GM18951 (cell line): Measurements from ENCODE around the gene ROPN1L.
"Not testable (repeated sequence)": the region's sequence is repeated elsewhere in the genome, so short reads cannot be mapped to it uniquely, and the experiment has no call there.

Experiments used
- POLR2A ChIP-seq: IDR thresholded peaks from 4 replicates; pipeline ENCODE4 v1.6.1; 2011; ENCODE audit warnings: mild to moderate bottlenecking; ENCODE audit not compliant: insufficient read length, insufficient read depth; ENCODE audit errors: extremely low read depth
- in situ Hi-C: fragments of 300-500 bp; cut with MboI; formaldehyde crosslinking; loops from one replicate; pipeline ENCODE4 v1.12.0; 2022; ENCODE audit warnings: low sequenced_read_pairs, mixed read lengths, inconsistent platforms; ENCODE audit not compliant: unreplicated experiment

Gene ROPN1L

DNA sequence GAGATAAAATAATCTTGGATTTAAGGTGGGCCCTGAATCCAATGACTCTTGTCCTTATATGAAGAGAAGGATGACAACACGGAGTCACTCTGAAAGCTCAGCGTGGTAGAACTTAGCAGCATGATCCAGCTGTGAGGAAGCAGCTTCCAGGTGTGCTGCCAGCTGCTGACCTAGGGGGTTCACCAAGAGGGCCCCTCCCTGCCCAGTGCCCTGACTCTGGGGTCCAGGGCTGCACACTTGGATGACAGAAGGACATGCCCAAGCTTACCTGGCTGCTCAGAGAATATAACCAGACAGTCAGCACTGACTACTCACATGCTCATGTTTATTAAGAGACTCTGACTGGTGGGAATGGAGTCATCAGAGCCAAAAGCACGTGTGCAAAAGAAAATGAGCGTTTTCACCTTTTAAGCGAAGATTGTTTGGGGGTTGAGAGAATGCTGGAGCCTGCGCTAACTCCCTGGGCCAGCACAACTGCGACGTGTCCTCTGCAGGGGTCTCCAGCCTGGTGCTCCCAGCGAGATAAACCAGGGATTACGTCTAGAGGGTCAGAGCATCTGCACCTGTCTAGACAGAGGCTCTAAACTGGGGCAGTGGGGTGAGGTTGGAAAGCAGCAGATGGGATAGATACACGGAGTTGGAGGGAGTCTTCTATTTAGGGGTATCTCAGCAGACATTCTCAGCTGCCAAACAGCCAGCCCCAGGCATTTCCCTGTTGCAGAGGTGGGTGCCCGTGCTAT lies 41.3 kb downstream of the ROPN1L start:
- in situ Hi-C loops: no loop called here
- no peak for TF ChIP-seq POLR2A

DNA sequence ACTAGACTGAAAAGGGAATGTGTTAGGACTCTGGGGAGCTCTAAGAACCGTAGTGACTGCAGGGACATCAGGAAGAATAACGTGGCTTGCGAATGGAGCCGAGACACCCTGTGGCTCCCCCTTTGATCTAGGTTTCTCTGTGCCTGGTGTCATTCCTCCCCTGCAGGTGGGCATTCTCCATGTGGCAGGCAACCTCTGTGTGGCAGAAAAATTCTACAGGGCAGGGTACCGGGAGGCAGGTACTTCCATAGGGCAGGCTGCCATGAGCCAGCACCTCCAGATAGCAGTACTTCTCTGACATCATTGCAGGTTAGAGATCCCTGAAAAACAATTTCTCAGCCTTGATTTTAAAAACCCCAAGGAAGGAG lies 43.1 kb downstream of the ROPN1L start:
- in situ Hi-C loops: no loop called here
- no peak for TF ChIP-seq POLR2A

DNA sequence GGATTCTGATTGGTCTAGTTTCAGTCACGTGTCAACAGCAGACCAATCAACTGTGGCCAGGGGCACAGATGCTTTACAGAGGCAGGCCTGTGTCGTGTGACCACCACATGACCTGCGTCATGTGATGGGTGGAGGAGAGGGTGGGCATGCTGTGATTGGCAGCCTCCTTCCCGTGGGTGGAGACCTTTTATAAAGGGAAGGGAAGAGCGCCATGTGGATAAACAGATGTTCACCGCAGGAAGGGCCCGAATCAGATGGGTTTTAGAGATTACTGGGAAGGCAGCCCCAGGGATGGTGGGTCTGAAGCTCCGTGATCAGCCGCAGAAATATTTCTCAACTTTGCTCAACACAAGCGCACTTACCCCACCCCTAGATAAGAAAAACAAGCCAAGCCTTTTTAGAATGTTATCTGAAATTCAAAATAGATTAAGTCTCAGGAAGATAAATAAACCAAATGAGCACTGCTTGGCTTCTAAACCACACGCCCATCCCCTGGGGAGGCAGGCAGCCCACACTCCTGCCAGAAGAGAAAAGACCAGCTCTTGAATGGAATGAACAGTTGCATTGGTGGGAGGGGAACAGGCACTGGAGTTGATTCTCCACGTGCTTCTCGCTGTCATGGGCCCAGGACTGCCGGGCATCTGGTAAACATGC lies 43.6 kb downstream of the ROPN1L start:
- no peak for TF ChIP-seq POLR2A
- in situ Hi-C loops: no loop called here

DNA sequence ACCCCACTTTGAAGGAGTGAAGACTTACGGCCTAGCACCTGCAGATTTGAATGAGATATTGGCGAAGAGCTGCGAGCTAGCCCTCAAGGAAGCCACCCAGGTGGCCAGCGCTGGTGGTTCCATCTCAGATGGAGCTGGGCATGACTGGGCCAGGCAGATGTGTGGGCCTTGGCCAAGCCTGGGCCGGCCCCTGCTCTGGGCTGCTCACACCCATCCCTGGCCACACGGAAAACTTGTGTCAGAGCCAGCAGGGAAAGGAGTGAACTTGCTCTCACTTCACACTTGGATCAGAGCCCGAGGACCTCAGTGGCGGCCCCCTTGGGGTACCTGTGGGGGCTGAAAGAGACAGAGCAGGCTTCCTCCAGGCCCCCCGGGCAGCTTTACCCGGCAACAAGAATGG lies 44.2 kb downstream of the ROPN1L start:
- in situ Hi-C loops: no loop called here
- TF ChIP-seq POLR2A: no peak

DNA sequence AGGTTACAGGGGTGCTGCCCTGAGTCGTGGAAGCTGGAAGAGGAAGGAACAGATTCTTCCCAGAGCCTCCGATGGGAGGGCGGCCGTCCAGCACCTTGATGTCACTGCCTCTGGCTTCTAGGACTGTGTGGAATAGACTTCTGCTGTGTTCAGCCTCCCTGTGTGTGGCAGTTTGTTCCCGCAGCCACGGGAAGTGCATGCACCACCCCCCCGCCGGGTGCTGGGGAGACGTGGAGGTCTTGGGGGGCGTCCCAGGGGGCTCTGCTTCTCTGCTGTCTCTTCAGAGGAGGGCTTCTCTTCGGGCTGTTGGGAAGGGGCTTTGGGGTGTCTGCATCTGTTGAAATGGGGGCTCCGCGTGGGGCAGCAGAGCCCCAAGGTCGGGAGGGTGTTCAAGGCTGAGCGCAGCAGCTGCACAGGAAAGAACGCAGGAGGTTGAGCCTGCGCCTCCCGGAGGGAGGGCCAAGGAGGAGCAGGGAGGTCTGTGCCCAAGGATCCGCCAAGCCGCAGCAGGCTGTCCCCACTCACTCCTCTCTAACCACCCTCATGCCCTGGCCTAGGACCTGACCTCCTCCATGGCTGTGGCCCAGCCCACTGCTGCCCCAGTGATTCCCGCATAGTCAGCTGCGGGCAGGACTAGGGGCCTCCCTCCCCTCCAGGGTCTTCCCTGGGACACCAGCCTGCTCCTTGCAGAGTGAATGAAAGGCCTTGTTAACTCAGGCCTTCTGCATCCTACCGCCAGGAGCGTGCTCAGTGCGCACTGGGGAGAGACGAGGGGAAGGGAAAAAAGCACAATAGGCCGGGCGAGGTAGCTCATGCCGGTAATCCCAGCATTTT lies 45.0 kb downstream of the ROPN1L start:
- in situ Hi-C loops: no loop called here

DNA sequence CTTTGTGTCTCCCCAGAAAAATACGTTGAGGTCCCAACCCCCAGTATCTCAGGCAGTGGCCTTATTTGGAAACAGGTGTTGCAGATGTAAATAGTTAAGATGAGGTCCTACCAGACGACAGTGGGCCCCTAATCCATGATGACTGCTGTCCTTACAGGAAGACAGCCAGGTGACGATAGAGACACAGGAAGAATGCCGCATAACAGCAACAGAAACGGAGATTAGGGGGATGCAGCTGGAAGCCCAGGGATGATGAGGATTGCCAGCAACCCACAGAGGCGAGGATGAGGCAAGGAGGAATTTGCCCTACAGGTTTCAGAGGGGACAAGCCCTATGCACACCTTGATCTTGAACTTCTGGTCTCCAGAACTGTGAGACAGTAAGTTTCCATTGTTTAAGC lies 46.5 kb downstream of the ROPN1L start:
- in situ Hi-C loops: no loop called here
- no peak for TF ChIP-seq POLR2A

More for the DNA sequence above, 45.0 kb downstream of the ROPN1L start:
- no peak for TF ChIP-seq POLR2A

DNA sequence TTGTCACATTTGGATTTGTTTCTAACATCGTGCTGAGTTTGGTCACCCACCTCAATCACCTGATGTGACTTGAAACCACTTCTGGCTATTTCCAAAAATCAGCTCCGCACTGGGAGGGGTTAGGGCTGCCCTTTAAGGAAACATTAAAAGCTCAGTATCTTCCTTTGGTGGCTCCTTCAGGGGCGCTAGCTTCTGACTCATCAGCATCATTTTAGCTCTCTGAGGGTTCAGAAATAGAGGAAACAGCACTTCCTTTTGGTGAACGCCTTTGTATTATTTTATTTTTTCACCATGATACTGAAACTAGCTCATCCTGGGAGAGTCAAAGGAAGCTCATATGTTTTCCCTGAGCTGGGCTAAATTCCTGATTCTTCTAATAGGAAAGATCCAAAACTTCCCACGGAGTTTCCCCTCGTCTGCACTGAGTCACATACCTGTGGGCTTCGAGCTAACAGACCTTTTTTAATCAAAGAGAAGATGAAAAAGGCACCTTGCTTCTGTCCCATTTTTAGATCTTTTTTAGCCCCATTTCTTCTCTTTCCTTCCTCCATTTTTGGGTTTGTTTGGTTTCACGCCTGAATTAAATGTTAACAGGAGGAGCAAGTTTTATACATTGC lies 48.2 kb downstream of the ROPN1L start:
- in situ Hi-C loops: no loop called here
- no peak for TF ChIP-seq POLR2A

DNA sequence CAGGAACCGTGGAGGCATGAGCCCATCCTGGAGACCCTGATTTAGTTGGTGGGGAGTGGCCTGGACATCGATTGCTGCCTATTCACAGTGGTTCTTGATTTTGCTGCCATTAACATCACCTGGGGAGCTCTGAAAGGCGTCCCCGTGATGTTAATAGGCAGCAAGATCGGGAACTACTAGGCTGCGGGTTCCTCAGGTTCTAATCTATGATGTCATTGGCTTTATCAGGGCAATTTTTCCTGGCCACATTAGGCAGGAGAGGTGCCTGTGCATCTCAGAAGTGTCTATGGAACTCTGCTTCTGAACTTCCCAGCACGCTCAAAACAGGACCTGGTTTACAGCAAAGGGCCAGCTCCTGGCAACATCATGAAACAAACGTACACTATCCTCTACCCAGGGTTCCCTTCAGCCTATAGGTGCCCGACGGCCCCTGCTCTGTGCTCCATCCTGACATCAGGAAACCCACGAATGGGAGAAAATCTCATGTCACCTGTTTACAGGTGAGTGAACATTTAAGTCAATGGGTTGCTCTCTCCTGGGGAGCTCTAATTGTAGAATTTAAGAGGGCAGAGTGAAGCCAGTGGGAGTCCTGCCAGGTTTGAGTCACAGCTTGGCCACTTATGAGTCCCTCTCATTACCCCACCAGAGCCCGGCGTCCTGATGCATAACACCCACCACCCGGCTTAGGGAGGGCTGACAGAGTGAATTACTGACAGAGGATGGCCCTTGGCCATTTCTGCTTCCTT lies 49.4 kb downstream of the ROPN1L start:
- in situ Hi-C loops: no loop called here
- TF ChIP-seq POLR2A: no peak

DNA sequence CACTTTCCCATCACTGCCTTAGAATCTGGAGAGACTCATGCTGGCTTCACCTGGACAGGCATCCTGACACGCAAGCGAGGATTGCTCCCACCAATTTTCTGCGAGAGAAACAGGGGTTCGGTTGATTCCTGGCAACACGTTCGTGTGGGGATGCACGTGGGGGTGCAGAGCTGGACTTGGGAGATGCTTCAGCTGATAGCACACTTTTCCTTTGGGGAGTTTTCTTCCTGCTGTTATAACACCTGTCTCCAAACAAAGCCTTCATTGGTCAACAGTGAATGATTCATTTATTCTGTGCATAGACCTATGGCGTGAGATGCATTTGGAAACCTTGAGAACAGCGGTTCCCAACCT lies 50.0 kb downstream of the ROPN1L start:
- in situ Hi-C loops: no loop called here
- TF ChIP-seq POLR2A: no peak

DNA sequence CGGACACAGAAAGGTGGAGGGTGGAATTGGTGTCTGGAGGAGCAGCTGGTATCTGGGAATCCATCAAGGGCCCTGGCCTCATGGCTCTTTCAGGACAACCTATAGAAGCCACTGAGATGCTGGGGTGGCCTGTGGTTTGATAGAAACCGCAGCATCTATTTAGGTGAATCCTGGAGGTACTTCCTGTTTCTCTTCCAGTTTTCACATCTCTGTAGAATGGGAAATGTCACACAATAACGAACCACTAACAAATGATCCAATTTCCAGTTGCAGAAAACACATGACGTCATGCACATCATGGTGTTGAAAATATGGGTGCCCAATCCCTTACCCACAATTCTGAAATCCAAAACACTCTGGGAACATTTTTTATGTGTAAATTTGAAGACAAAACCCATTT lies 52.2 kb downstream of the ROPN1L start:
- no peak for TF ChIP-seq POLR2A
- in situ Hi-C loops: no loop called here

DNA sequence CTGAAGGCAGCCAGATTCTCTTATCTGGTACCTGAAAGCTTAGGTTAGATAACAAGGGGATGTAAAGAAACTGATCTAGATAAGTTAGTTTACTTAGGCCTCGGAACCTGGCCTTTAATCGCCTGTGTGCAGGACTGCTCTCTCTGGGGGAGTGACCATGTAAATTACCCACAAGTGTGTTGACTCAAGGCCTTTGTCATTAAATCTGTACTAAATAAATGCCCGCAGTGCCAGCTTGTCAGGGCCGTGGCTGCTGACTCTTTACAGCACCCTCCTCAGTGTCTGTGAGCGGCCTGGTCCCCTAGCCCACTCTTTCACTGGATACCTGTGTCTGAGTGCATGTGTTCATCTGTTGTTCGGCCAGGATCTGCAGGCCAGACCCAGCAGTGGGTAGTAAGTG lies 52.8 kb downstream of the ROPN1L start:
- in situ Hi-C loops: not testable (repeated sequence)

DNA sequence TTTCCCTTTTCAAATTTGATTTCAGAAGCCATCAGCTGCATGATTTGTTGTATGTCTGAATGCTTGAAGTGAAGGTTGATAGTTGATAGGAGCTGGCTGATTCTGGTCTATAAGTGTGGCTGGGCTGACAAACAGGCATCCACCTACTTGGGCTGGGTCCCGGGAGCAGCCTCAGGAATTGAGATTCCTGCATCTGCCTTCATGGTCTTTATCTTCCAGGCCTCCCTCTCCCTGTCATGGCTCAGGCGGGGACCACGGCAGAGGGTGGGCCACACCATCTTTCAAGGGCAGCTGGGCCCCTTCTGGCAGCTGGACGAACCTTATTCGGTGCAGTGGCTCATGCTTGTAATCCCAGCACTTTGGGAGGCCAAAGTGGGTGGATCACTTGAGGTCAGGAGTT lies 55.9 kb downstream of the ROPN1L start:
- in situ Hi-C loops: no loop called here
- TF ChIP-seq POLR2A: no peak

DNA sequence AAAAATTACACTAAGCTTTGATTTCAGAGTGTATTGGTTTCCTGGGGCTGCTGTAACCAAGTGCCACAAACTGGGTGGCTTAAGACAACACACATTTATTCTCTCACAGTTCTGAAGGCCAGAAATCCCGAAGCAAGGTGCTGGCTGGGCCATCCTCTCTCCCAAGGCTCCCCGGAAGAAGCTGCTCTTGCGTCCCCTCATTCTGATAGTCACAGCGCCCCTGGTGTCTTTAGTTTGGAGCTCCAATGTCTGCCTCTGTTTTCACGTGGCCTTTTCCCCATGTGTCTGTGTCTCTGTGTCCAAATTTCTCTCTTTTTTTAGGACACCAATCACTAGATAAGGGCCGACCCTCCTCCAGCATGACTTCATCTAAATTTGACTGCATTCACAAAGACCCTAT lies 56.7 kb downstream of the ROPN1L start:
- TF ChIP-seq POLR2A: no peak
- in situ Hi-C loops: no loop called here
